H7 (cell line): Measurements from ENCODE around the gene PPM1J. TPM values are rescaled to one million over a fixed set of nuclear protein-coding genes. Genes with fewer than 3 reads are reported as not detected.
"Not testable (repeated sequence)": the region's sequence is repeated elsewhere in the genome, so short reads cannot be mapped to it uniquely, and the experiment has no call there.

ENCODE experiments used
- DNase-seq: peaks from one replicate; pipeline ENCODE4 v3.0.0; 2012
- H3K27me3 ChIP-seq: 2 replicates; pipeline ENCODE4 v1.6.0; 2011; ENCODE audit warnings: mild to moderate bottlenecking, low read length; ENCODE audit not compliant: control insufficient read depth, insufficient read depth
- H3K36me3 ChIP-seq: replicated peaks from 2 replicates; pipeline ENCODE4 v1.5.1; 2011; ENCODE audit warnings: low read length; ENCODE audit not compliant: control insufficient read depth, insufficient read depth
- H3K4me3 ChIP-seq: 2 replicates; pipeline ENCODE4 v1.5.1; 2011; ENCODE audit warnings: low read depth, mild to moderate bottlenecking, control low read depth, low read length, moderate library complexity; ENCODE audit not compliant: insufficient read depth
- total RNA-seq: library from RNA; depleted of rRNA; stranded (reverse); fragments of >200 nt; shearing (Covaris generic); gene quantifications from 2 replicates; pipeline ENCODE4 v1.2.3, GENCODE V29; 2014

The PPM1J gene
- total RNA-seq, 1 experiment from 2014 or later: 4.6 TPM

DNA sequence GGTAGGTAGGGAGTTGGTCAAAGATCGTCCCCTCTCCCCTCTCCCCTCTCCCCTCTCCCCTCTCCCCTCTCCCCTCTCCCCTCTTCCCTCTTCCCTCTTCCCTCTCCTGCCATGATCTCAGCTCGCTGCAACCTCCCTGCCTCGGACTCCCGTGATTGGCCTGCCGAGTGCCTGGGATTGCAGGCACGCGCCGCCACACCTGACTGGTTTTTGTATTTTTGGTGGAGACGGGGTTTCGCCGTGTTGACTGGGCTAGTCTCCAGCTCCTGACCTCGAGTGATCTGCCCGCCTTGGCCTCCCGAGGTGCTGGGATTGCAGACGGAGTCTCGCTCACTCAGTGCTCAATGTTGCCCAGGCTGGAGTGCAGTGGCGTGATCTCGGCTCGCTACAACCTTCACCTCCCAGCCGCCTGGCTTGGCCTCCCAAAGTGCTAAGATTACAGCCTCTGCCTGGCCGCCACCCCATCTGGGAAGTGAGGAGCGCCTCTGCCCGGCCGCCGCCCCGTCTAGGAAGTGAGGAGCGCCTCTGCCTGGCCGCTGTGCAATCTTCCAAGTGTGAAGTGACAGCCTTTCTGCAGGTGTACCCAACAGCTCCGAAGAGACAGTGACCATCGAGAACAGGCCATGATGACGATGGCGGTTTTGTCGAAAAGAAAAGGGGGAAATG, 13.3 kb upstream of the PPM1J start:
- not testable (repeated sequence) for DNase-seq, H3K36me3 ChIP-seq, H3K4me3 ChIP-seq
- peaks cover 10% of the 10 kb centered on the region for H3K27me3 ChIP-seq

DNA sequence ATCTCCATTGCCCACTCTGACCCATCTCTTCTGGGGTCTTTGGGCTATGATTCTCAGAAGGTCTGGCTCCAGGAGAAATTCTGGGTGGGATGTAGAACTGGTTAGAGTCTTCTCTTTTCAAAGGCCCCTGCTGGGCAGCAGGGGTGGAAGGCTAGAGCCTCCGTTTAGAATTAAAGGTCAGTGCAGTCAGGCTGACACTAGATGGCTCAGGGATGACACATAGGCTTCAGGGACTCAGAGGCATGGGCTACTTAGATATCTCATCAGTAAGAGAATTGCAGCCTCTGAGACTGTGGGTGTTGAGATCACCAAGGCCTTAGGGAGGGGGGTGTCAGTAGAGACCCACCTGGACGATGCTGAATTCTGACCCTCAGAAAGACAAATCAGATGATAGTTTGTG, 12.6 kb upstream of the PPM1J start:
- DNase-seq: no peak
- no peak overlapping the region for H3K4me3 ChIP-seq
- H3K36me3 ChIP-seq: no peaks in the 10 kb centered on the region
- peaks cover 16% of the 10 kb centered on the region for H3K27me3 ChIP-seq

DNA sequence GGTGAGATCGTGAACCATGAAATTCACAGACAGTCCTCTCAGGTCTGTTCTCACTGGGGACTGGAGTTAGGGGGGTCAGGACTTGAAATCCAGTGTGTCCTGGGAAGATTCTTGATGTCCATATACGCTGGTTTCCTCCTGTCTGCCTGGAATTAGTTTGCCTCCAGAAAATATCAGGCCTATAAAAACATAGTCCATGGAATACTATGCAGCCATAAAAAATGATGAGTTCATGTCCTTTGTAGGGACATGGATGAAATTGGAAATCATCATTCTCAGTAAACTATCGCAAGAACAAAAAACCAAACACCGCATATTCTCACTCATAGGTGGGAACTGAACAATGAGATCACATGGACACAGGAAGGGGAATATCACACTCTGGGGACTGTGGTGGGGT, 9.1 kb upstream of the PPM1J start:
- H3K4me3 ChIP-seq, H3K36me3 ChIP-seq, DNase-seq: not testable (repeated sequence)
- peaks cover 36% of the 10 kb centered on the region for H3K27me3 ChIP-seq

DNA sequence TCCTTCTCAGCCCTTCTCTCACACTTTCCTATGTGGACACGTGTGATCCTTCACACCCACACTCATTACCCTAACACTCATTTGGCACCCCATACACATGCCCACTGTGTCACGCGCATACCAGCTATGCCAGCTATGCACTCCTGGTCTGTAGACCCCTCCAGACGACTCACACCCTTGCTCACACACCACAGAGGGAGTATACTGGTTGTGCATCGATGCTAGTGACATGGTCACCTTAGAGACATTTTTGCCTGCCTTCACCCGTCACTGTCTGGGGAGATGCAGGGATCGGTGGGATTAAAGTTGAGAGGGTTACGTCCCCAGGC, 8.3 kb upstream of the PPM1J start:
- peak overlapping the region; percentile 45; the same call in 1 of the 2 replicates for H3K4me3 ChIP-seq
- no peaks in the 10 kb centered on the region for H3K36me3 ChIP-seq
- no peak for DNase-seq
- H3K27me3 ChIP-seq: peaks cover 42% of the 10 kb centered on the region

DNA sequence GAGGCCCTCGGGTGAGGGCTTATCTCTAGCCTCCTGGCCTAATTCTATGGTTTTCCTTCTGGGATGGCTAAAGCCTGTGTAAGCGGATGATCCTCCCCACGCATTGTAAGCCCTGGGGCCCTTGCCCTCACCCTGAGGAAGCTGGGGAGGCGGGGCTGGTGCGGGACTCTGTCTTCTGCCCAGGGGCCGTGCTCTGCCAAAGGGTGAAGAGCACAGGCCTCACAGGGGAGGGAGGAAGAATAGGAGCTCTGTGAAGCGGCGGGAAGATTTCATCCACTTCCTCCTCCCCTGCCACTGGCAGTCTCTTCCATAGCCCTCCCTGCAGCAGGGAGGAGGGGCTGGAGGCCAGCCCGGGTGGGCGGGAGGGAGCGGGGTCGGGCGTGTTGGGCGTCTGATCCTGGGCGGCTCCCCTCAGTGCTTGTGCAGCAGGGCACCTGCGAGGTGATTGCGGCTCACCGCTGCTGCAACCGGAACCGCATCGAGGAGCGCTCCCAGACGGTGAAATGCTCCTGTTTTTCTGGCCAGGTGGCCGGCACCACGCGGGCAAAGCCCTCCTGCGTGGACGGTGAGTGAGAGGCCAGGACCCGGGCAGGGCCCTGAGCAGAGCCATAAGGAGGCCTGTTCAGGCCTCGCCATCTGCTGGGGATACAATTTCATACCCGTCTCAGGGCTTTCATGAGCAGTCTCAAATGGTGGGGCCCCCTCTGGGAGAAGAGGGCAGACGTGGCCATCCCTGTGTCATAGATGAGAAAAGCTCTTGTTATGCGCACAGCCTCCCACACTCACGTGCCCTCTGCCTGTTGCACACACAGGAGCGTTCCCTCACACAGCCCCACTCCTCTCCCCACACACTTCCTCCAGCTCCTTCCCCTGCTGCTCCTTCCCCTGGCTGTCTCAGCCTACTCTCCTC, 7.7 kb upstream of the PPM1J start:
- Histone ChIP-seq H3K36me3 (no peaks in the 10 kb centered on the region), H3K4me3 (peak overlapping the region; percentile 45), H3K27me3 (peaks cover 46% of the 10 kb centered on the region)
- DNase-seq: peak; percentile 85

DNA sequence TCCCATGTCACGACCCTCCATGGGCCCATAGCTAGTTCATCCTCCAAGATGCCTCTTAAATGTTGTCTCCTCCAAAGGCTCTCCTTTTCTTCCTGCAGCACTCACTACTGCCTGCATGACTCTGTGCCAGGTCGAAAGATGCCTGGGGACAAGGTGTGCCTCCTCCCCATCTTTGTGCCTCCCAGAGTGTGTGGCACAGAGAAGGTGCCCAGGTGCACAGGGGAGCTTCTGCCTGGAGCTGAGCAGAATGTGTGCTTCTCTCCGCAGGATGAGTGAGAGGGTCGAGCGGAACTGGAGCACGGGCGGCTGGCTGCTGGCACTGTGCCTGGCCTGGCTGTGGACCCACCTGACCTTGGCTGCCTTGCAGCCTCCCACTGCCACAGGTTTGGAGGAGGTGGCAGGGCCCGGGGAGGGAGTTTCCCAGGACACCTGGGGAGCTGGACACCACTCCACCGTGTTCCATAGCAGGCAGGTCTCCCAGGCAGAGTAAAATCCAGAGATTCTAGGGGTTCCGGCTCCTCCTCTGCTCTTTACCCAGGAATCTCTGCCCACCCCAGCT, 6.9 kb upstream of the PPM1J start:
- DNase-seq: no peak
- no peak overlapping the region for H3K4me3 ChIP-seq
- H3K36me3 ChIP-seq: no peaks in the 10 kb centered on the region
- H3K27me3 ChIP-seq: peaks cover 49% of the 10 kb centered on the region

DNA sequence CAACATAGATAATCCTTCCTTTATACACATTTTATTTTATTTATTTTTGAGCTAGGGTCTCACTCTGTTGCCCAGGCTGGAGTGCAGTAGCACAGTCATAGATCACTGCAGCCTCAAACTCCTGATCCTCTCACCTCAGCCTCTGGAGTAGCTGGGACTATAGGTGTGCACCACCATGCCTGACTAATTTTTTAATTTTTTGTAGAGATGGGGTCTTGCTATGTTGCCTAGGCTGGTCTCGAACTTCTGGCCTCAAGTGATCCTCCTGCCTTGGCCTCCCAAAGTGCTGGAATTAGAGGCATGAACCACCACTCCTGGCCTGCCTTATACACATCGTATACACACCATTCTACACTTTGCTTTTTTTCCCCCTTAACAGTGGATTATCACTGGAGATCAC, 6.2 kb upstream of the PPM1J start:
- H3K36me3 ChIP-seq, H3K4me3 ChIP-seq, DNase-seq: not testable (repeated sequence)
- peaks cover 49% of the 10 kb centered on the region for H3K27me3 ChIP-seq

DNA sequence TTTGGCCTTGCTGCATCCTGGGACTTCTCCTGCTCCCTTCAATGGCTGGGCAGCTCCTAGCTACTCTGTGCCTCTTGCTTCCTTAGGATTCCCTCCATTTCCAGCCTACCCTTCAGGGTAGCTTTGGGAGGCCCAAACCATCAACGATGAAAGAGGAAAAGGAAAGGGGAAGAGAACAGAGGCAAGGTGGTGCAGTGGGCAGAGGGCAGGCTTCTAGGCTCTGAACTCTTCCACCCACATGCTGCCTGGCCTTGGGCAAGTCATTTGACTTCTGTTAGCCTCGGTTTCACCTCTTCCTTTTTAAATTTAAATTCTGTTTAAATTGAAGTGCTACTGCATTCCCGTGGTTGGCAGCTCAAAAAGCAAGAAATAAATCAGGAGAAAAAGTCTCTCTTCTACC, 5.7 kb upstream of the PPM1J start:
- Histone ChIP-seq H3K27me3 (peaks cover 52% of the 10 kb centered on the region), H3K36me3 (no peaks in the 10 kb centered on the region), H3K4me3 (no peak overlapping the region)
- DNase-seq: no peak

DNA sequence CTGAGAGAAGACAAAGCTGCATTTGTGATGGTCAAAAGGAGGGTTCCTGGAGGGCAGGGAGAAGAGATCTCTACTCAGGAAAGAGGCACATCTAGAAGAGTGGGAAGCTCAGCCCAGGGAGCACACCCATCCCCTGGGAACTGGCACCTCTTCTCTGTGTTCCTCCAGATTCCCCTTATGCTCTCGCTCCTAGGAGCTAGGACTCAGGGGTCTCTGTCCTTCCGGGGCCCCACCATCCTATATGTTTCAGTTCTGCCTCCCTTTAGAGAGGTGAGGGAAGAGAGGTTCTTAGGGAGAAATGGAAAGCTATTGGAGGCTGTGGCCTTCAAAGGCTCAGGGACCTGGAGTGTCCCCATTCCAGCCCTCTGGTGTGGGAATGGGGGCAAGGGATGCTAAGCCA, 4.6 kb upstream of the PPM1J start:
- Histone ChIP-seq H3K36me3 (no peaks in the 10 kb centered on the region), H3K27me3 (peaks cover 59% of the 10 kb centered on the region), H3K4me3 (no peak overlapping the region)
- DNase-seq: no peak

DNA sequence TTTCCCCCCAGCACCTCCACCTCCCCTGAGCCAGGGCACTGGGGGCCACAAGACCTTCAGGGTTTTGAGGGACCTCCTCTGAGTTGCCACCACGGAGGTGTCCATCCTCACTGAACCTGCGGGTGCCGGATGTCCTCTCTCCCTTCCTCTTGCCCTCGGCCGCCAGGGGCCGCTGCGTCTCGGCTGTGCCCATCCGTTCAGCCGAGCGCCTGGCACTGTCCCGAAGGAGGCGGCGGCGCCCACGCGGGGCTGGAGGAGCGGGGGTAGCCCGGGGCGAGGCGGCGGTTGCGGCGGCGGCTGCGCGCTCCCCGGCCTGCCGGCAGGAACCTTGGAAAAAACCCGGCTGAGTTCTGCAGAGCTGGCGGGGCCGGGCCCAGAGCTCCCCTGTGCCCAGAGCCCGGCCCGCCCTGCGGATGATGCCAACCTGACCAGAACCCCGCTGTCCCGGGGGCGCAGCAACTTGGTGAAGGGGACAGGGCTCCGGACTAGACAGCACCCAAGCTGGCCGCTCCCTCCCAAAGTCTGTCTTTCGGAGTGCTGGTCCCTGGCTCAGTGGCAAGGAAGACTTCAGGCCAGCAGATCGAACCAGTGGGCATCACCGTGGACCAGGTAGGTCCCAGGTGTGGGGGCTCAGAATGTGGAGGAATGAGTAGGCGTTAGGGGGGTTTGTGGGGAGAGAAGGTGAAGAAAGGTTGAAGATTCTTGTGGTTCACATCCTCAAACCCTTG, 3.7 kb upstream of the PPM1J start:
- DNase-seq: peak; percentile 93
- no peaks in the 10 kb centered on the region for H3K36me3 ChIP-seq
- no peak overlapping the region for H3K4me3 ChIP-seq
- H3K27me3 ChIP-seq: peaks cover 65% of the 10 kb centered on the region

DNA sequence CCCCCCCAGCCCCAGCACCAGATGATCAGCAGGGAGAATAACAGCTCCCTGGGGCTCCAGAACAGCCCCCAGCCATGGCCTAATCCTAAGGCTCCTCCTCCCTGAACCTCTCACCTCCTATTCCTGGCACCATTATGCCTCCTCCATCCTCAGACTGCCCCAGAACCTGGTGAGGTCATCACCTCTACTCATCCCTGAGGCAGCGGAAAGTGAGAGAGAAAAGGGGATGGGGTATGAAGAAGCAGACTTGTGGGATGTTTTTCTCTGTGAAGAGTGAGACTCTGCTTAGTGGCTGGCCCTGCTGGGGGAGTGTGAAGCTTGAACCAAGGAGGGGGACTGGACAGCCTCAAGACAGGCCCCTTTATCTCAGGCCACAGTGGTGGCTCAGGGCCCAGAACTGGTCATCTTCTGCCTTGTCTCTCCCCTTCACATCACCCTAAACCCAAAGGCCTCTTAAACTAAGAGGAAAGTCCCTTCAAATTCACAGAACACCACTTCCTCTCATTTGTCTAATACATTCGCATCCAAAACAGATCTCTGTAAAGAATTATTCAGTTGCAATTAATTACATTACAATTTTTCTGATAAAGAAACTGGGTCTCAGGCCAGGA, 2.2 kb upstream of the PPM1J start:
- no peak overlapping the region for H3K4me3 ChIP-seq
- H3K27me3 ChIP-seq: peaks cover 63% of the 10 kb centered on the region
- DNase-seq: no peak
- no peaks in the 10 kb centered on the region for H3K36me3 ChIP-seq

DNA sequence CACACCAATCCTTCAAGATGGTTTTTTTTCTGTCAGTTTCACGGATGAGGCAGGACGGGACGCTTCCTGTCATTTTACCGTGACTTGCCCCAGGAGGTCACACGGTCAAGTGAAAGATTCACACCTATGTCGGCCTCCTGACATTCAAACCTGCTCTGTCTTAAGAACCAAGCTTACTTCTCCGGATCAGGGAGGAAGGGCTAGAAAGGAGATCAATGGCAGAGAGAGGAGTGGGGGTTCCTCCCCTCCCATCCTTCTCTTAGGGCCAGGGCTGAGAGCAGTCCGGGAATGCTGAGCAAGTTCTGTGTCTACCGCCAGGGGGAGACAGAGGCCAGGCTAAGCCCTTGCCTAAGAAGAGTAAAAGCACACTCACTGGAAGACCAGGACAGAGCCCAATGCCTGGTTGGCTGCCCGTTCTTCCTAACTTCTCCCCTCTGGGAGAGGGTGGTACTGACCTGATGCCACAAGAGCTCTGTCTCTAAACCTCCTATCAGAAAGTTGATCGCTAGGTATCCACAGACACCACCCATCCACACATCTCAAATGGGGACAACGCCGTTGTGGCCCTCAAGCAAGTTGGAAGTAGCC, 1.1 kb upstream of the PPM1J start:
- Histone ChIP-seq H3K27me3 (peaks cover 59% of the 10 kb centered on the region), H3K36me3 (no peaks in the 10 kb centered on the region), H3K4me3 (peak overlapping the region; percentile 58; the same call in 1 of the 2 replicates)
- DNase-seq: peak; percentile 93

DNA sequence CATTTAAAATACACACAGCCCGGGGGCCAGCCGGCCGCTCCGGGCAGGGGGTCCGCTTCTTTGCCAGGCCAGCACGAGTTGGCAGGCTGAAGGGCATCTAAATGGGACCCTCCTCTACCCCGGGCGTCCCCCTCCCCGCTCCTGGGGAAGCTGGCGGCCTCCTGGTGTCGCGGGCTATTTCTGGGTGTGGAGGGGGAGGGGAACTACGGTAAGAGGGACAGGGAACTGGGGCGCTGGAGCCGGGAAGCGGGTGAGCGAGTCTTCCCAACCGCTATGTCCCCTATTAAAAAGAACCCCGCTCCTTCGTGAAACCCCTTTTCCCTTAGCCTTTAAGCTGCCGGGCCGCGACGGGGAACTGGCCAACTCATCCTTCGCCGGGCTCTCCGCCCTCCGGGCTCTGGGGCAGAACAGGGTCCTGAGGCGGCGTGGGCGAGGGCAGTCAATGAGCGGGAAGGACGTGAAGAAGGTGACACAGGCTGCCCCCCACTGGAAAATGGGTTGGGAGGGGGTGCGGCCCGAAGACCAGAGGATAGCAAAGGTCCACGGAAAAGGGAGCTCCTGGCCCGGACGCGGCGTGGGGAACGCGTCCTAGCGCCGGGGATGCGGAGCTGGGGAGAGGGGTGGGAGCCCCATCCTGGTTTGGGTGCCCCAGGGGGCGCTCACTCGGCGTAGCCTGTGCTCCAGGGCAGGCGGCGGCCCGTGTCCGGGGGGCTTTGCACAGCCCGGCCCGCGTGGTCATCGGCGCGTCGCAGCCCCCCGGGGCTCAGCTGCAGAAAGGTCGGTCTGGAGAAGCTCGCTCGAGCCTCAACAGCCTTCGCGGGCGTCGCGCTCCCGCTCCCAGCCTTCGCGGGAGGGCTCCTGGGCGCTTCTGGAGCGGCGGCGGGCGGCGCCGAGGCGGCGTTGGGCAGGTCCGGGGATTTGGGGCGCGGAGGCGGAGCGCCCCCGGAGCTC, 544 bp downstream of the PPM1J start:
- peaks cover 50% of the 10 kb centered on the region for H3K27me3 ChIP-seq
- peaks cover 3% of the 10 kb centered on the region for H3K36me3 ChIP-seq
- peak; percentile 83 for DNase-seq
- H3K4me3 ChIP-seq: peak overlapping the region; percentile 81
